Measurements from ENCODE around the gene PLPP4.

DNA sequence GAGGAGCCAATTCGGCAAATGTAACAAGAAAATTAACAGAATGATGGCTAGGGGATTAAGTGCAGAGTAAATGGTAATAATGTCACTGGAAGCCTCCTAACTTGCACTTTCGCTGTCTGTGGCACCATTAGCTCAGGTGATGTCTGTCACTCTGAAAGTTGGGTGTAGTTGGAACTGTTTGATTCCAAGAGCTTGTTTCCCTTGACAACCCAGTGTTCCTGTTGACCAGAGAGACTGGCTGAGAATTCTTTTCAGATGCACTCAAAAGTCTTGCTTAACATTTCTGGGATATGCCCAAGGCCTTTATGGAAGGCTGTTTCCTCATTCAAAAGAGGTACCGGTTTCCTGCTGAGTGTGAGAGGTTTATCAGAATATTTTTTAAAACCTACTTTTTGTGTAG, 49.6 kb downstream of the PLPP4 start:
- TF ChIP-seq, protein P1, sequence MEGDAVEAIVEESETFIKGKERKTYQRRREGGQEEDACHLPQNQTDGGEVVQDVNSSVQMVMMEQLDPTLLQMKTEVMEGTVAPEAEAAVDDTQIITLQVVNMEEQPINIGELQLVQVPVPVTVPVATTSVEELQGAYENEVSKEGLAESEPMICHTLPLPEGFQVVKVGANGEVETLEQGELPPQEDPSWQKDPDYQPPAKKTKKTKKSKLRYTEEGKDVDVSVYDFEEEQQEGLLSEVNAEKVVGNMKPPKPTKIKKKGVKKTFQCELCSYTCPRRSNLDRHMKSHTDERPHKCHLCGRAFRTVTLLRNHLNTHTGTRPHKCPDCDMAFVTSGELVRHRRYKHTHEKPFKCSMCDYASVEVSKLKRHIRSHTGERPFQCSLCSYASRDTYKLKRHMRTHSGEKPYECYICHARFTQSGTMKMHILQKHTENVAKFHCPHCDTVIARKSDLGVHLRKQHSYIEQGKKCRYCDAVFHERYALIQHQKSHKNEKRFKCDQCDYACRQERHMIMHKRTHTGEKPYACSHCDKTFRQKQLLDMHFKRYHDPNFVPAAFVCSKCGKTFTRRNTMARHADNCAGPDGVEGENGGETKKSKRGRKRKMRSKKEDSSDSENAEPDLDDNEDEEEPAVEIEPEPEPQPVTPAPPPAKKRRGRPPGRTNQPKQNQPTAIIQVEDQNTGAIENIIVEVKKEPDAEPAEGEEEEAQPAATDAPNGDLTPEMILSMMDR (IDR thresholded peaks at IDR 0.05; ENCODE audit: low read depth, low read length, poor library complexity, severe bottlenecking): no peak
- TF ChIP-seq EZH2phosphoT487 (IDR thresholded peaks at IDR 0.05; ENCODE audit: borderline replicate concordance, low read length): no peak
